CD4-positive, alpha-beta T cell treated with Interleukin-17A for 1 hour (primary cell): ENCODE results near the gene TERC.

Source experiments
- DNase-seq: peaks from one replicate; pipeline ENCODE4 v3.0.0-alpha.2; 2020

TERC gene

DNA sequence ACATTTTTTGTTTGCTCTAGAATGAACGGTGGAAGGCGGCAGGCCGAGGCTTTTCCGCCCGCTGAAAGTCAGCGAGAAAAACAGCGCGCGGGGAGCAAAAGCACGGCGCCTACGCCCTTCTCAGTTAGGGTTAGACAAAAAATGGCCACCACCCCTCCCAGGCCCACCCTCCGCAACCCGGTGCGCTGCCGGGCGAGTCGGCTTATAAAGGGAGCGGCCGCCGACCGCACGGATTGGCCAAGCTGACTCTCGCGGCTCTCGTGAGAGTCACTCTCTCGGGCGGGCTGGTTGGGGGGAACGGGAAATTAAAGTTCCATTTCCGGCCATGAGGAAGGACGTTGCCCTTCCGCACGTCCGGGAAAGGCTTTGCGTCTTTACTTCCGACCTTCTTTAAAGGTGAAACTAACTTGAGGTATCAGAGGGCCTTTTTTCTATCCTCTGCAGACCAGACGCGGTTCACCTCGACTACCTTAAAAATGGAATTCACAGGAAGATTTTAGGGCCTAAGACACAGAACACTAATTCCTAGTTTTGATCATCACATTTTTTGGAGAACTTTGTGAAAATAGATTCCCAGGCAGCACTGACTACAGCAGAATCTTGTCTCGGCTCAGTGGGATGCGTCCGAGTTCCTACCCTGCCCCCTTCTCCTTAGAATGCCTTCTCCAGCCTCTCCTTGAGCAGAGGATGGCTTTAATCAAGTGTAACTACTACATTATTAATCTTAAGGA lies at the start of gene TERC:
TSS of gene TERC (minus strand) at position 179 of the 731 bp plus-strand sequence.
- DNase-seq: peak; percentile 97

GRCh38 chr3:169813757-169814517 lies 49.1 kb upstream of the TERC start:
- DNase-seq: peak; percentile 83

DNA sequence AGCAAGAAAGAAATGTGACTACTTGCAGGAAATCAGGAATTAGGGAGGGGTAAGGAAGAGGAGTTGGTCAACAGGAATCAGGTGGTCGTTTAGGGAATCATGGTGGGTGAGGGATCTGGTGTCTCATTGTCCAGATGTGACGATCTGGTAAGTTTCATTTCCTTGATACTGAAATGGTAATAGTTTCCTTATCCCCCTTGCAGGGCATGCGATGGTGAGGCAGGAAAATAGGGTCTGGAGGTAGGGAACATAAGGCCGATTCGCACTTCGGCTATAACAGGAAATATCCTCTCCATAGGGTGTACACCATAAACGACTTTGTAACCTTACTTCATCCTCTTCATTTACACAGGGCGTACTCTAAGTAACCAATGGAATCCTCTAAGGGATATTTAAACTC lies 48.4 kb upstream of the TERC start:
- DNase-seq: no peak

- DNase-seq: peak; percentile 71
Measured at GRCh38 chr3:169812332-169813235, 47.7 kb upstream of the TERC start, which contains the start of the genes LRRC34 and LRRIQ4. Gene LRRC34, minus strand, starts transcription at chr3:169812904. Its CDS starts 356 bp downstream, at chr3:169812548. Gene LRRIQ4, plus strand, starts transcription at chr3:169812870. Its CDS starts 9,052 bp downstream, at chr3:169821922.

- DNase-seq: peak; percentile 18
Measured at GRCh38 chr3:169811631-169812331, 46.9 kb upstream of the TERC start.

DNA sequence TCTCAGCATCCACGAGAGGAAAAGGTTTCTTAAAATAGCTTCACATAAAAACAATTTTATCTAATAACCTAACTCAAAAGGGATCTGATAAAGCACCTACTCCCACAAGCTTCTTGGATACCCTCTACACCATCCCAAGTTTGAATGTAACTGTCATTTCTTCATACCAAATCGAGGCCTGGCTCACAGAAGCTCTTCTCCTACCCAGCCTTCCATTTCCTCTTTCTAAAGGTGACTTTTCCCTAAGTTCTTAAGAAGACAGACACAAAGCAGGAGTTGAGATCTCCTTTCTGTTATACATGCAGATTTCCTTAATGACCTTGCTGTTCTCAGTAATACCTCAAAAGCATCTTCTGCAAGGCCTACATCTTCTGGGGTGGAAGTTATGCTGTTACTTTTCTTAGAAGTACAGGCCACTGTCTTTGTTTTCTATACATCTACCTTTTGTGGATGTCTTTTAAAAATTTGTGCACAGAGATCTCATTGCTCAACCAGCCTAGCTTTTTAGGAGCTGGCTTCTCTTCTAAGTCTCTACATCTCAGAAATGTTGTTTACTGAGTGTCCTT lies 44.5 kb upstream of the TERC start:
- no peak for DNase-seq

DNA sequence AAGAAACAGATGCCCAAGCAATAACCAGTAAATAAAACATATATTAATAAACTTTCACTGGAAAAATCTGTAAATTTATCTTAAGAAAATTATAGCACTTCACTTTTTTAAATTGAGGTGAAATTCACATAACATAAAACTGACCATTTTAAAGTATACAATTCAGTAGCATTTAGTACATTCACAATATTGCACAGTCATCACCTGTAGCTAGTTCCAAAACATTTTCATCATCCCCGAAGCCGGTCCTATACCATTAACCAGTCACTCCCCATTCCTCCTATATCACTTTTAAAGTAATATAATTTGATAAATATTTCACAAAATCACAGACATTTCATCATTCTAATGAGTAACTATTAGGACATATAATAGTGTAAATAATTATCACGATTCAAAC lies 39.8 kb upstream of the TERC start:
- no peak for DNase-seq

- no peak for DNase-seq
Measured at GRCh38 chr3:169792359-169792758, 27.5 kb upstream of the TERC start.

GRCh38 chr3:169790687-169791429 lies 26.0 kb upstream of the TERC start:
- DNase-seq: no peak

- DNase-seq: no peak
Measured at GRCh38 chr3:169790219-169790618, 25.4 kb upstream of the TERC start.

- no peak for DNase-seq
Measured at GRCh38 chr3:169787791-169788190, 22.9 kb upstream of the TERC start.

- DNase-seq: no peak
Measured at GRCh38 chr3:169787120-169787519, 22.3 kb upstream of the TERC start.

DNA sequence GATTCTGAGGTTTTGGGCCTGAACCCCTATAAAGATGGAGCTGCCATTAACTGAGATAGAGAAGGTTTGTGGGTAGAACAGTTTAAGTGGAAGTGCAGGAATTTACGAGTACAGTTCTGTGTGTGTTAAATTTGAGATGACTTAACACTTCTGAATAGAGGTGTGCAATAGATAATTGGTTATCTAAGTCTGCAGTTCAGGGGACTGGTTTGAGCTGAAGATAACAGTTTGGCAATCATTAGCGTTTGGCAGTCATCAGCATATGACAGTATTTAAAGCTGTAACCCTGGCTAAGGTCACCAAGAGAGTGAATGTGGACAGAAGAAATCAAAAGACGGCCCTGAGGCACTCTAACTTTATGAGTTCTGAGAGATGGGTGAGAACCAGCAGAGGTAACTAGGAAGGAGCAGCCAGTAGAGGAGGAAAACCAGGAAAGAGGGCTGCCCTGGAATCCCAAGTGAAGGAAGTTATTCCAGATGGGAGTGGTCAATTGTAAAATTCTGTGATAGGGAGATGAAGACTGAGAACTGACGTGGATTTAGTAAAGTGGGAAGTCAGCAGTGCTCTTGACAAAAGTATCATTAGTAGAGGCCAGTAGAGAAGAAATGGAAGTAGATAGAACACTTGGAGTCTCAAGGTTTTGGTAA lies 16.5 kb upstream of the TERC start:
- DNase-seq: no peak

- no peak for DNase-seq
Measured at GRCh38 chr3:169780742-169781141, 15.9 kb upstream of the TERC start.

DNA sequence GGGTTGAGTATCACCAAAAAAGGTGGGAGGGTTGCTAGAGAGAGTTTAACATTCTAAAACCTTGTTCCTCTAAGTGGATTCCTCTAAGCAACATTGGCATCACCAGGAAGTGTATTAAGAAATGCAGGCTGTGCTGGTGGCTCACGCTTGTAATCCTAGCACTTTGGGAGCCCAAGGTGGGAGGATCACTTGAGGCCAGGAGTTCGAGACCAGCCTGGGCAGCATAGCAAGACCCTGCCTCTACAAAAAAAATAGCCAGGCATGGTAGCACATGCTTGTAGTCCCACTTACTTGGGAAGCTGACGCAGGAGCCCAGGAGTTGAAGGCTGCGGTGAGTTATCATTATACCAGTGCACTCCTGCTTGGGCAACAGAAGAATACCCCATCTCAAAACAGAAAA lies 13.0 kb upstream of the TERC start:
- no peak for DNase-seq

DNA sequence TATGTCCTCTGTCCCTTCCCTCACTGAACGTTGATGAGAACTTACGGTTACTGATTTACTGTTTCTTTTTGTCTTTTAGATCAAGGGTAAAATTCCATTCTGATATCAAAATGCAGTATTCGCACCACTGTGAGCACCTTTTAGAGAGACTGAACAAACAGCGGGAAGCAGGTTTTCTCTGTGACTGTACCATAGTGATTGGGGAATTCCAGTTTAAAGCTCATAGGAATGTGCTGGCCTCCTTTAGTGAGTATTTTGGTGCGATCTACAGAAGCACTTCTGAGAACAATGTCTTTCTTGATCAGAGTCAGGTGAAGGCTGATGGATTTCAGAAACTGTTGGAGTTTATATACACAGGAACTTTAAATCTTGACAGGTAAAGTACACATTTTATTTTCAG lies 9.3 kb upstream of the TERC start:
- DNase-seq: peak; percentile 19

DNA sequence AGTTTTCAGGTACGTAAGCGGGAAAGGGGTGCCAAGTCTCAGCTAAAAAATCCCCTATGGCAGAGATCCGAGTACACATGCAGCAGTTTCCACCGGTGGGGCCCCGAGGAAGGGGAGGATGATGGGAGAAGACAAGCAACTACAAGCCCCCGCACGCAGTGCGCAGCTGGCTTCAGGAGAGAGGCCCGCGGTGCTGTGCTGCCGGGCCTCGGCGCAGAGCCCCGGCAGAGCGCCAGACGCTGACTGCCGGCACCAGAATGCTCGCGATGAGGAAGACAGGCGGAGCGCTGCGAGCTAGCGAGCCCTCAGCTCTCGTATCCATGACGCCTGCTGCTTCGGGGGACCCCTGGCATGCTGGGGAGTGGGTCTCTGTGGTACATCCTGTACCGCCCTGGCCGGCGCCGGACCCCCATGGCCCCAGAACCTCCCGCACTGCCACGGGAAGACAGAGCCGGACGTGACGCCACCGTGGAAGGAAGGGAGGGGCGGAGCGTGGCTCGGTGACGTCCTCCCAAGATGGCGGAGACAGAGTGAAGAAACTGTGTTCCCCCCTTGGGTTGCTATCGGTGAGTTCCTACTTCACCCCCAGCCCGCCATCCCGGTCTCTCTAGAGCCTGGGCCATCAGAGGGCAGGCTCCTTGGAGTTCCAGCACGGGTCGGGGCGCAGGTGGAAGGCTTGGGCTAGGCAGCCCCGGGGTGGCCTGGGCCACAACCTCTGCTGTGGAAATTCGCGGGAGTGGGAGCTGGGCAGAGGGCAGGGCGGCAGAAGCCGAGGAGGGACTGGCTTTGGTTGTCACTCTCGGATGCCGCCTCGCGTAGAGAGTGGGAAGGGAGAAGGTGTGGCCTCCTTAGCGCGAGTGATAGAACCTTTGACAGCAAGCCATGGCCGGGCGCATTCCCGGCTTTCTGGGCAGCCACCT lies 8.3 kb upstream of the TERC start, which contains the start of gene MYNN:
TSS of gene MYNN (plus strand) at position 500 of the 920 bp plus-strand sequence. CDS start 900 bp downstream, outside the sequence.
- peak; percentile 93 for DNase-seq

DNA sequence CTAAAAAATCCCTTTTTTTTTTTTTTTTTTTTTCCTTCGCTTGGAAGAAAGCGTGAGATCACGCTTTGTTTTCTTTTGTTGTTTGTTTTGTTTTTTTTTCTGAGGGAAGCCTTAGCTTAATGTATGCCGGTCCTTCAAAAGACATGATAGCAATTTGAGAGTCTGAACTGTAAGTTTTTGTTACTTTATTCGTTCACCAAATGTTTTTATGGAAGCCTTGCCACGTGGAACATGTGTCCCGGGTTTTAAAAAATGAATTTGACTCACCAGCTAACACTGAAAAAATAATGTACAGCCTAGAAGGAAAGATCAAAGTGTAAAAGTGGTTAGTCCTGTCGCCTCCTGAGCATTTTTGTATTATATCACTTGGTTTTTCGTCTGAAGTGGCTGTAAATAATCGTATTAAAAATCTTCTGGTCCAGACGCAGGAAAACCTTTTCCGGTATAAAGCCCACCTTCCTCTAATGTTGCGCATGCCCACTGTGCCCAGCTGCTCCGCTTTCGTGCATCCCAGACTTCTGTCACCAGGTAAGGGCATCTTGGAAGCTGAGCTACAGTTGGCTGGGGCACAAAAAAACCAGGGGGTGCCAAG lies 7.5 kb upstream of the TERC start:
- peak; percentile 78 for DNase-seq
